ENCODE results near the gene RAB11FIP3.

Gene RAB11FIP3

GRCh38 chr16:552171-552570 is 126.7 kb downstream of the RAB11FIP3 start:
- H3K4me1 ChIP-seq (ENCODE audit: control insufficient read depth, insufficient read depth, low read length) = no peaks in the 10 kb centered on the region
- no peaks in the 10 kb centered on the region for H3K27me3 ChIP-seq (ENCODE audit: control insufficient read depth in 1 of 2, insufficient read depth in 2 of 2, low read length in 2 of 2)
- no peak overlapping the region for H3K4me3 ChIP-seq (ENCODE audit: low read length in 2 of 2)
- H3K36me3 ChIP-seq (ENCODE audit: control insufficient read depth in 2 of 2, insufficient read depth in 2 of 2, low read length in 2 of 2) = peaks cover 0 to 5% of the 10 kb centered on the region in 2 donors
- no peak overlapping the region for H3K27ac ChIP-seq (ENCODE audit: low read length)
- no peak overlapping the region for H3K9ac ChIP-seq (ENCODE audit: low read length in 2 of 2)
- no peaks in the 10 kb centered on the region for H3K9me3 ChIP-seq (ENCODE audit: control insufficient read depth in 2 of 2, low read length in 2 of 2)

GRCh38 chr16:553601-554296 is 128.3 kb downstream of the RAB11FIP3 start:
- Histone ChIP-seq H3K9ac (ENCODE audit: low read length in 2 of 2) (no peak overlapping the region), H3K27ac (ENCODE audit: low read length) (no peak overlapping the region), H3K36me3 (ENCODE audit: control insufficient read depth in 2 of 2, insufficient read depth in 2 of 2, low read length in 2 of 2) (peaks cover 0 to 3% of the 10 kb centered on the region in 2 donors), H3K4me1 (ENCODE audit: control insufficient read depth, insufficient read depth, low read length) (no peaks in the 10 kb centered on the region), H3K4me3 (ENCODE audit: low read length in 2 of 2) (no peak overlapping the region), H3K9me3 (ENCODE audit: control insufficient read depth in 2 of 2, low read length in 2 of 2) (no peaks in the 10 kb centered on the region), H3K27me3 (ENCODE audit: control insufficient read depth in 1 of 2, insufficient read depth in 2 of 2, low read length in 2 of 2) (peaks cover 2% of the 10 kb centered on the region in 2 donors)

GRCh38 chr16:554297-554621 is 128.8 kb downstream of the RAB11FIP3 start:
- no peaks in the 10 kb centered on the region for H3K9me3 ChIP-seq (ENCODE audit: control insufficient read depth in 2 of 2, low read length in 2 of 2)
- no peak overlapping the region for H3K4me3 ChIP-seq (ENCODE audit: low read length in 2 of 2)
- H3K4me1 ChIP-seq (ENCODE audit: control insufficient read depth, insufficient read depth, low read length) = no peaks in the 10 kb centered on the region
- no peak overlapping the region for H3K27ac ChIP-seq (ENCODE audit: low read length)
- peaks cover 6 to 7% of the 10 kb centered on the region in 2 donors for H3K27me3 ChIP-seq (ENCODE audit: control insufficient read depth in 1 of 2, insufficient read depth in 2 of 2, low read length in 2 of 2)
- H3K9ac ChIP-seq (ENCODE audit: low read length in 2 of 2) = no peak overlapping the region
- peaks cover 0 to 3% of the 10 kb centered on the region in 2 donors for H3K36me3 ChIP-seq (ENCODE audit: control insufficient read depth in 2 of 2, insufficient read depth in 2 of 2, low read length in 2 of 2)

GRCh38 chr16:554640-555365 is 129.4 kb downstream of the RAB11FIP3 start:
- peaks cover 0 to 3% of the 10 kb centered on the region in 2 donors for H3K36me3 ChIP-seq (ENCODE audit: control insufficient read depth in 2 of 2, insufficient read depth in 2 of 2, low read length in 2 of 2)
- H3K4me3 ChIP-seq (ENCODE audit: low read length in 2 of 2) = no peak overlapping the region
- peaks cover 11 to 12% of the 10 kb centered on the region in 2 donors for H3K27me3 ChIP-seq (ENCODE audit: control insufficient read depth in 1 of 2, insufficient read depth in 2 of 2, low read length in 2 of 2)
- H3K9me3 ChIP-seq (ENCODE audit: control insufficient read depth in 2 of 2, low read length in 2 of 2) = no peaks in the 10 kb centered on the region
- H3K4me1 ChIP-seq (ENCODE audit: control insufficient read depth, insufficient read depth, low read length) = peaks cover 2% of the 10 kb centered on the region
- no peak overlapping the region for H3K27ac ChIP-seq (ENCODE audit: low read length)
- H3K9ac ChIP-seq (ENCODE audit: low read length in 2 of 2) = no peak overlapping the region

GRCh38 chr16:555528-556473 is 130.4 kb downstream of the RAB11FIP3 start:
- H3K9me3 ChIP-seq (ENCODE audit: control insufficient read depth in 2 of 2, low read length in 2 of 2) = no peaks in the 10 kb centered on the region
- no peak overlapping the region for H3K4me3 ChIP-seq (ENCODE audit: low read length in 2 of 2)
- H3K4me1 ChIP-seq (ENCODE audit: control insufficient read depth, insufficient read depth, low read length) = peaks cover 4% of the 10 kb centered on the region
- H3K9ac ChIP-seq (ENCODE audit: low read length in 2 of 2) = no peak overlapping the region
- peaks cover 11 to 16% of the 10 kb centered on the region in 2 donors for H3K27me3 ChIP-seq (ENCODE audit: control insufficient read depth in 1 of 2, insufficient read depth in 2 of 2, low read length in 2 of 2)
- H3K36me3 ChIP-seq (ENCODE audit: control insufficient read depth in 2 of 2, insufficient read depth in 2 of 2, low read length in 2 of 2) = peaks cover 0 to 3% of the 10 kb centered on the region in 2 donors
- H3K27ac ChIP-seq (ENCODE audit: low read length) = no peak overlapping the region

- Histone ChIP-seq H3K36me3 (ENCODE audit: control insufficient read depth in 2 of 2, insufficient read depth in 2 of 2, low read length in 2 of 2) (peaks cover 0 to 2% of the 10 kb centered on the region in 2 donors), H3K27ac (ENCODE audit: low read length) (no peak overlapping the region), H3K9me3 (ENCODE audit: control insufficient read depth in 2 of 2, low read length in 2 of 2) (no peaks in the 10 kb centered on the region)
Observed at GRCh38 chr16:556474-557173, 131.2 kb downstream of the RAB11FIP3 start.

GRCh38 chr16:557463-558297 is 132.2 kb downstream of the RAB11FIP3 start:
- Histone ChIP-seq H3K4me3 (ENCODE audit: low read length in 2 of 2) (no peak overlapping the region), H3K27me3 (ENCODE audit: control insufficient read depth in 1 of 2, insufficient read depth in 2 of 2, low read length in 2 of 2) (peaks cover 20 to 30% of the 10 kb centered on the region in 2 donors)

More at GRCh38 chr16:556474-557173, 131.2 kb downstream of the RAB11FIP3 start:
- H3K4me1 ChIP-seq (ENCODE audit: control insufficient read depth, insufficient read depth, low read length) = peaks cover 4% of the 10 kb centered on the region
- H3K4me3 ChIP-seq (ENCODE audit: low read length in 2 of 2) = no peak overlapping the region
- H3K27me3 ChIP-seq (ENCODE audit: control insufficient read depth in 1 of 2, insufficient read depth in 2 of 2, low read length in 2 of 2) = peaks cover 17 to 24% of the 10 kb centered on the region in 2 donors
- H3K9ac ChIP-seq (ENCODE audit: low read length in 2 of 2) = no peak overlapping the region

GRCh38 chr16:558298-559020 is 133.0 kb downstream of the RAB11FIP3 start:
- Histone ChIP-seq H3K36me3 (ENCODE audit: control insufficient read depth in 2 of 2, insufficient read depth in 2 of 2, low read length in 2 of 2) (no peaks in the 10 kb centered on the region), H3K27ac (ENCODE audit: low read length) (no peak overlapping the region), H3K9ac (ENCODE audit: low read length in 2 of 2) (no peak overlapping the region), H3K4me3 (ENCODE audit: low read length in 2 of 2) (no peak overlapping the region), H3K4me1 (ENCODE audit: control insufficient read depth, insufficient read depth, low read length) (peaks cover 4% of the 10 kb centered on the region), H3K9me3 (ENCODE audit: control insufficient read depth in 2 of 2, low read length in 2 of 2) (no peaks in the 10 kb centered on the region), H3K27me3 (ENCODE audit: control insufficient read depth in 1 of 2, insufficient read depth in 2 of 2, low read length in 2 of 2) (peaks cover 20 to 30% of the 10 kb centered on the region in 2 donors)

More at GRCh38 chr16:557463-558297, 132.2 kb downstream of the RAB11FIP3 start:
- H3K27ac ChIP-seq (ENCODE audit: low read length) = no peak overlapping the region
- H3K9me3 ChIP-seq (ENCODE audit: control insufficient read depth in 2 of 2, low read length in 2 of 2) = no peaks in the 10 kb centered on the region
- H3K4me1 ChIP-seq (ENCODE audit: control insufficient read depth, insufficient read depth, low read length) = peaks cover 4% of the 10 kb centered on the region
- no peaks in the 10 kb centered on the region for H3K36me3 ChIP-seq (ENCODE audit: control insufficient read depth in 2 of 2, insufficient read depth in 2 of 2, low read length in 2 of 2)
- no peak overlapping the region for H3K9ac ChIP-seq (ENCODE audit: low read length in 2 of 2)

GRCh38 chr16:559021-559380 is 133.6 kb downstream of the RAB11FIP3 start:
- Histone ChIP-seq H3K27me3 (ENCODE audit: control insufficient read depth in 1 of 2, insufficient read depth in 2 of 2, low read length in 2 of 2) (peaks cover 20 to 30% of the 10 kb centered on the region in 2 donors), H3K4me3 (ENCODE audit: low read length in 2 of 2) (no peak overlapping the region), H3K9me3 (ENCODE audit: control insufficient read depth in 2 of 2, low read length in 2 of 2) (no peaks in the 10 kb centered on the region), H3K27ac (ENCODE audit: low read length) (no peak overlapping the region), H3K9ac (ENCODE audit: low read length in 2 of 2) (no peak overlapping the region), H3K36me3 (ENCODE audit: control insufficient read depth in 2 of 2, insufficient read depth in 2 of 2, low read length in 2 of 2) (no peaks in the 10 kb centered on the region), H3K4me1 (ENCODE audit: control insufficient read depth, insufficient read depth, low read length) (peaks cover 4% of the 10 kb centered on the region)

All from stomach smooth muscle (tissue), 2 donors.